HG03039 (cell line): ENCODE measurements around the gene NEUROD4.

Source experiments
- ATAC-seq: cut with Tn5 transposase; IDR thresholded peaks from one replicate; pipeline ENCODE4 v1.9.1; 2021; ENCODE audit warnings: mild to moderate bottlenecking, moderate library complexity; ENCODE audit not compliant: unreplicated experiment

NEUROD4 gene

GRCh38 chr12:54997929-54998522, 21.7 kb upstream of the NEUROD4 start:
- ATAC-seq = no peak

GRCh38 chr12:54998958-54999510, 20.7 kb upstream of the NEUROD4 start:
- ATAC-seq = no peak

GRCh38 chr12:55001198-55001868, 18.4 kb upstream of the NEUROD4 start:
- no peak for ATAC-seq

- ATAC-seq = no peak
Observed at GRCh38 chr12:55002355-55002754, 17.4 kb upstream of the NEUROD4 start.

GRCh38 chr12:55008944-55009585, 10.7 kb upstream of the NEUROD4 start:
- no peak for ATAC-seq

GRCh38 chr12:55017416-55017925, 2.3 kb upstream of the NEUROD4 start:
- ATAC-seq = no peak

- ATAC-seq = no peak
Observed at GRCh38 chr12:55024575-55024974, 4.8 kb downstream of the NEUROD4 start.

GRCh38 chr12:55025508-55025907, 5.7 kb downstream of the NEUROD4 start:
- ATAC-seq = no peak

- no peak for ATAC-seq
Observed at GRCh38 chr12:55034218-55034617, 14.4 kb downstream of the NEUROD4 start.

- ATAC-seq = no peak
Observed at GRCh38 chr12:55036326-55037115, 16.7 kb downstream of the NEUROD4 start.

GRCh38 chr12:55037351-55037987, 17.7 kb downstream of the NEUROD4 start:
- ATAC-seq = no peak

GRCh38 chr12:55039395-55040354, 19.9 kb downstream of the NEUROD4 start:
- no peak for ATAC-seq

GRCh38 chr12:55041345-55042055, 21.7 kb downstream of the NEUROD4 start:
- ATAC-seq = no peak

GRCh38 chr12:55043542-55043941, 23.8 kb downstream of the NEUROD4 start:
- no peak for ATAC-seq

- ATAC-seq = no peak
Observed at GRCh38 chr12:55044135-55044534, 24.4 kb downstream of the NEUROD4 start.

GRCh38 chr12:55049676-55050075, 29.9 kb downstream of the NEUROD4 start:
- ATAC-seq = no peak

- no peak for ATAC-seq
Observed at GRCh38 chr12:55051197-55051947, 31.6 kb downstream of the NEUROD4 start.

- ATAC-seq = no peak
Observed at GRCh38 chr12:55057481-55057880, 37.7 kb downstream of the NEUROD4 start.
